Breast epithelium (tissue), 4 donors: ENCODE data around the gene CALY. TPM values are rescaled to one million over a fixed set of nuclear protein-coding genes. Genes with fewer than 3 reads are reported as not detected.

Source experiments
- DNase-seq, 2 donors: peaks; one replicate each; pipeline ENCODE4 v3.0.0-alpha.2; 2019; ENCODE audit warnings: low spot score in 2 of 2
- H3K27ac ChIP-seq, 2 donors: fragments of 200-600 bp; sonication (generic) in 1 of 2; one replicate each; pipeline ENCODE4 v1.5.1; 2016 to 2019; ENCODE audit warnings: mild to moderate bottlenecking in 1 of 2
- H3K27me3 ChIP-seq, 2 donors: fragments of 200-600 bp; sonication (generic) in 1 of 2; one replicate each; pipeline versions ENCODE4 v1.5.1 to v1.6.0; 2017 to 2019; ENCODE audit warnings: control low read depth in 1 of 2, mild to moderate bottlenecking in 1 of 2
- H3K36me3 ChIP-seq: fragments of 200-600 bp; one replicate; pipeline ENCODE4 v1.5.1; 2019
- H3K4me1 ChIP-seq, 2 donors: fragments of 200-600 bp; sonication (generic); one replicate each; pipeline ENCODE4 v1.5.1; 2016 to 2019; ENCODE audit warnings: control low read depth in 1 of 2
- H3K4me3 ChIP-seq, 3 donors: fragments of 200-600 bp; sonication (generic); 1 replicate in 2 of 3; 2 replicates in 1 of 3; pipeline ENCODE4 v1.5.1; 2016 to 2019; ENCODE audit warnings: mild to moderate bottlenecking in 3 of 3, moderate library complexity in 2 of 3
- H3K9me3 ChIP-seq, 2 donors: fragments of 200-600 bp; sonication (generic) in 1 of 2; one replicate each; pipeline ENCODE4 v1.5.1; 2016 to 2019; ENCODE audit warnings: control low read depth in 1 of 2
- POLR2A ChIP-seq: fragments of 450-650 bp; IDR thresholded peaks from one replicate; pipeline ENCODE4 v1.6.1; 2016; ENCODE audit warnings: antibody characterized with exemption, mild to moderate bottlenecking, moderate library complexity
- POLR2AphosphoS5 ChIP-seq, 3 donors: sonication (generic); formaldehyde crosslinking; IDR thresholded peaks; one replicate each; pipeline ENCODE4 v1.6.1; 2017; ENCODE audit warnings: antibody characterized with exemption in 3 of 3
- intact Hi-C: fragments of 100-400 bp; cut with DNase I; formaldehyde crosslinking; loops from one replicate; pipeline ENCODE4 v1.15.1; 2023; ENCODE audit warnings: low total_unique reads
- total RNA-seq, 3 donors: library from RNA; depleted of rRNA; stranded (reverse); fragments of >200 nt; gene quantifications; one replicate each; pipeline ENCODE4 v1.1.0, GENCODE V29; 2016
- TF ChIP-seq, protein P1 (sequence below), 3 donors: fragments of 450-650 bp; IDR thresholded peaks; one replicate each; pipeline ENCODE4 v1.5.1; 2016 to 2017; ENCODE audit warnings: antibody characterized with exemption in 3 of 3, mild to moderate bottlenecking in 3 of 3, moderate library complexity in 3 of 3

CALY gene
- total RNA-seq, 3 donors from 2014 or later: 0.66 TPM; not detected in 2

DNA sequence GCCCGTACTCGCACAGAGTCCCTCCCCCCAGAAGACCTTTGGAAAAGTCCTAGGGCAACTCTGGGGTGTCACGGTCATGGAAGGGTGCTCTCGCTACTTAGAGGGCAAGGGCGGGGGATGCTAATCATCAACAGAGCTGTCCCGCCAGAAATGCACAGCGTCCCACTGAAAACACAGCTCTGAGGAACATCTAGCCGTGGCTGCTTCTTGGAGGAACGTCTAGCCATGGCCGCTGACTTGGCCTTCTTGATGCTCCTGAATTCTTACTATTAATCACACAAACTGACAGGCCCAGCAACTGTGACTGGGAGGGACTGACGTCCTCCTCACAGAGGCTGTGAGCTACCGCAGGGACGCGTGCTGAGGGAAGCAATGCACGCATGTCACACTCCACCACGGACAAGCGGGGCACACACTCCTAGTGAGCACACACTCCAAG is 29.7 kb downstream of the CALY start:
- no peak for DNase-seq
- no peaks in the 10 kb centered on the region for H3K9me3 ChIP-seq
- no peak overlapping the region for H3K27ac ChIP-seq
- TF ChIP-seq POLR2AphosphoS5 (IDR thresholded peaks at IDR 0.05) (no peak), POLR2A (no peak)
- TF ChIP-seq, protein P1, sequence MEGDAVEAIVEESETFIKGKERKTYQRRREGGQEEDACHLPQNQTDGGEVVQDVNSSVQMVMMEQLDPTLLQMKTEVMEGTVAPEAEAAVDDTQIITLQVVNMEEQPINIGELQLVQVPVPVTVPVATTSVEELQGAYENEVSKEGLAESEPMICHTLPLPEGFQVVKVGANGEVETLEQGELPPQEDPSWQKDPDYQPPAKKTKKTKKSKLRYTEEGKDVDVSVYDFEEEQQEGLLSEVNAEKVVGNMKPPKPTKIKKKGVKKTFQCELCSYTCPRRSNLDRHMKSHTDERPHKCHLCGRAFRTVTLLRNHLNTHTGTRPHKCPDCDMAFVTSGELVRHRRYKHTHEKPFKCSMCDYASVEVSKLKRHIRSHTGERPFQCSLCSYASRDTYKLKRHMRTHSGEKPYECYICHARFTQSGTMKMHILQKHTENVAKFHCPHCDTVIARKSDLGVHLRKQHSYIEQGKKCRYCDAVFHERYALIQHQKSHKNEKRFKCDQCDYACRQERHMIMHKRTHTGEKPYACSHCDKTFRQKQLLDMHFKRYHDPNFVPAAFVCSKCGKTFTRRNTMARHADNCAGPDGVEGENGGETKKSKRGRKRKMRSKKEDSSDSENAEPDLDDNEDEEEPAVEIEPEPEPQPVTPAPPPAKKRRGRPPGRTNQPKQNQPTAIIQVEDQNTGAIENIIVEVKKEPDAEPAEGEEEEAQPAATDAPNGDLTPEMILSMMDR (IDR thresholded peaks at IDR 0.05): no peak
- H3K36me3 ChIP-seq: no peaks in the 10 kb centered on the region
- no peaks in the 10 kb centered on the region for H3K27me3 ChIP-seq
- H3K4me3 ChIP-seq: peak overlapping the region in 2 of 3 donors; percentile 1 to 99
- peaks cover 0 to 7% of the 10 kb centered on the region in 2 donors for H3K4me1 ChIP-seq
- intact Hi-C loops: no loop called here

DNA sequence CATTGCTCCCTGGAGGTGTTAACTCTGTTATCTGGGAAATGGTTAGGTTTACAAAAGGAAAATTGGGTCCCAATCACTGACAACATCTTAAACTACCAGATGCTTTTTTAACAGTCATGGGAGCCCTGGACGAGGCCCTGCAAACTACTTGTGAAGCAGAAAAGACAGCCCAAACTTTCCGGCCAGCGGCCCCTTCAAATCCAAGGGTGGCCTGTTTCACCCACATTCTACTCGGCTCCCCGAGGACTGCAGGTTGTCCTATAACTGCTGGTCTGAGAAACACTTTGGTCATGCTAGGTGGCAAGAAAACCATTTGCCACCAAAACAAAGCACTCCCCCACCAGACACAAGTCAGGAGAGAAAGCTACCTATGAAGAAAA is 30.6 kb downstream of the CALY start:
- no peak for TF ChIP-seq POLR2AphosphoS5 (IDR thresholded peaks at IDR 0.05)
- TF ChIP-seq POLR2A: no peak
- TF ChIP-seq, protein P1 (IDR thresholded peaks at IDR 0.05): no peak
- H3K27me3 ChIP-seq: no peaks in the 10 kb centered on the region
- H3K9me3 ChIP-seq: no peaks in the 10 kb centered on the region
- no peak overlapping the region for H3K4me3 ChIP-seq
- intact Hi-C loops: no loop called here
- DNase-seq: no peak
- H3K27ac ChIP-seq: no peak overlapping the region
- H3K4me1 ChIP-seq: peaks cover 0 to 7% of the 10 kb centered on the region in 2 donors
- H3K36me3 ChIP-seq: no peaks in the 10 kb centered on the region

DNA sequence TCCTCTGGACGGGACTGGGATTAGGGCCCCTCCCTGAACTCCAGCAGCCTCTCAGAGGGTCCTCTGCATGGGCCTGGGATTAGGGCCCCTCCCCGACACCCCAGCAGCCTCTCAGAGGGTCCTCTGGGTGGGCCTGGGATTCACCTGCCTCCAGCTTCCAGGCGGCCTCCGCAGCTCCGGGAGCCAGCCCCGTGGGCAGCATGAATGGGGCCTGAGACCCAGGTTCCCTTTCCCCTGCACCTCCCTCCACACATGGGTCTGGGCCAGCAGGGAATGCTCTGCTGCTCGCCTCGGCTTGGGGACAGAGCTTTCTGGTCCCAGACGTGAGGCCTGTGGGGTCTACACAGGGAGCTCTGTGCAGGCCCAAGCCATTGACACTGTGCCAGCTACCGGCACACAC is 33.5 kb downstream of the CALY start:
- Histone ChIP-seq H3K36me3 (peaks cover 13% of the 10 kb centered on the region), H3K4me3 (no peak overlapping the region), H3K4me1 (peaks cover 0 to 7% of the 10 kb centered on the region in 2 donors), H3K9me3 (no peaks in the 10 kb centered on the region), H3K27ac (no peak overlapping the region), H3K27me3 (no peaks in the 10 kb centered on the region)
- intact Hi-C loops: no loop called here
- TF ChIP-seq POLR2AphosphoS5 (IDR thresholded peaks at IDR 0.05) (no peak), POLR2A (no peak)
- DNase-seq: no peak

DNA sequence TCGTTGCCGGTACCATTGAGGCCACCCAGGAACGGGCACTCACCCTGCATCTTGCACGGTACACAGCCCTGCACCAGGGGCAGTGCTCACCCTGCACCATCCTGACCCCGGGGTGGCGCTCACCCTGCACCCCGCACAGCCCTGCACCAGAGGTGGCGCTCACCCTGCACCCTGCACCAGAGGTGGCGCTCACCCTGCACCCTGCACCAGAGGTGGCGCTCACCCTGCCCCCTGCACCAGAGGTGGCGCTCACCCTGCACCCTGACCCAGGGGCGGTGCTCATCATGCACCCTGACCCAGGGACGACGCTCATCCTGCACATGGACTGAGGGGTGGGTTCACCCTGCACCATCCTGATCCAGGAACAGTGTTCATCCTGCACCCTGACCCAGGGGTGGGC is 34.5 kb downstream of the CALY start:
- Histone ChIP-seq H3K36me3 (peaks cover 22% of the 10 kb centered on the region), H3K9me3 (no peaks in the 10 kb centered on the region), H3K27ac (no peak overlapping the region), H3K4me1 (peaks cover 0 to 2% of the 10 kb centered on the region in 2 donors), H3K4me3 (no peak overlapping the region), H3K27me3 (no peaks in the 10 kb centered on the region)
- TF ChIP-seq, protein P1 (IDR thresholded peaks at IDR 0.05): no peak
- TF ChIP-seq POLR2AphosphoS5 (IDR thresholded peaks at IDR 0.05): no peak
- TF ChIP-seq POLR2A: no peak
- intact Hi-C loops: no loop called here
- DNase-seq: no peak

DNA sequence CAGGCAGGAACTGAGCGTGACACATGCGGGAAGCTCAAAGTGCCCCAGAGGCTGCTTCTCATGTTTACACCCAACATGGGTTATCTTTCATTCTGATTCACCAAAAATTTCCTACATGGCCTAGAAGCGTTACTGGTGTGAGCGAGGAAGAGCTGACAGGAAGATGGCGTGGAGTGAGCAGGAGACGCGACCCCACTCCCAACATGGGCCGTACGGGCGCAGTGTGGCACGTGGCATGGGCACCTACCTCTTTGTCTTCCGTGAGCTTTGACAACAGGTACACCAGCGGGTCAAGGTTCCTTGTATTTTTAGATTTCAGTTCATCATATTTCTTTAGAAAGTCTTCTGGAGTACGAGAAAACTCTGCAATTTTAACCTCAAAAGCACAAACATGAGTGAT is 37.0 kb downstream of the CALY start:
- TF ChIP-seq POLR2AphosphoS5 (IDR thresholded peaks at IDR 0.05): no peak
- TF ChIP-seq, protein P1 (IDR thresholded peaks at IDR 0.05): no peak
- TF ChIP-seq POLR2A: no peak
- Histone ChIP-seq H3K27me3 (no peaks in the 10 kb centered on the region), H3K9me3 (no peaks in the 10 kb centered on the region), H3K4me3 (no peak overlapping the region), H3K36me3 (peaks cover 22% of the 10 kb centered on the region), H3K4me1 (no peaks in the 10 kb centered on the region), H3K27ac (no peak overlapping the region)
- intact Hi-C loops: no loop called here
- no peak for DNase-seq

DNA sequence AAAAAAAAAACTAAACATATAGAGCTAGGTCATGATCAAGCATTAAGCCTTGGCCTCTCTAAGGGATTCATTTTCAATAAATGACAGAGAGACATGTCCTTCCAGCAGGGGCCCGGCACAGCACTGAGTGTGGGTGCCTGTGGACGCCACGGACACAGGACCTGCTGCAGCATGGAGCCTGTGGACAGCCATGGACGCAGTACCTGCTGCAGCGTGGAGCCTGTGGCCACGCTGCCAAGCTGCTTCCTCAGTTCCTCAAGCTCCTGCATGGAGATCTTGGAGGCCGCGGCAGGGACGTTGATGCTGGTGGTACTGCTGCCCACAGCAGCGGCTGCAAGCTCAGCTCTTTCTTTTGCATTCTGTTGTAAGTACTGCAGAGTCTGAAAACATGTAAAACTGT is 37.5 kb downstream of the CALY start:
- Histone ChIP-seq H3K9me3 (no peaks in the 10 kb centered on the region), H3K27me3 (no peaks in the 10 kb centered on the region), H3K27ac (no peak overlapping the region), H3K4me1 (no peaks in the 10 kb centered on the region), H3K4me3 (no peak overlapping the region), H3K36me3 (peaks cover 22% of the 10 kb centered on the region)
- no peak for DNase-seq
- intact Hi-C loops: no loop called here
- TF ChIP-seq POLR2AphosphoS5 (IDR thresholded peaks at IDR 0.05) (no peak), POLR2A (no peak)
- TF ChIP-seq, protein P1 (IDR thresholded peaks at IDR 0.05): no peak
